Measurements from ENCODE around the gene DMBT1. TPM values are rescaled to one million over a fixed set of nuclear protein-coding genes. Genes with fewer than 3 reads are reported as not detected.

The DMBT1 gene
- total RNA-seq, 4 donors from 2014 or later, result 0.63 TPM; not detected in 3

GRCh38 chr10:122657729-122658128 is 97.2 kb downstream of the DMBT1 start:
- Histone ChIP-seq H3K9me3 (no peaks in the 10 kb centered on the region), H3K27ac (replicated peaks in 1 of 4) (no peak overlapping the region), H3K4me1 (no peaks in the 10 kb centered on the region), H3K4me3 (no peak overlapping the region), H3K36me3 (no peaks in the 10 kb centered on the region), H3K27me3 (peaks cover 0 to 12% (median 0%) of the 10 kb centered on the region in 4 donors)
- intact Hi-C loops (cut with DNase I), result no loop called here
- DNase-seq (ENCODE audit: extremely low spot score), result no peak
- no peak for TF ChIP-seq POLR2AphosphoS5 (IDR thresholded peaks at IDR 0.05)
- TF ChIP-seq, protein P1, sequence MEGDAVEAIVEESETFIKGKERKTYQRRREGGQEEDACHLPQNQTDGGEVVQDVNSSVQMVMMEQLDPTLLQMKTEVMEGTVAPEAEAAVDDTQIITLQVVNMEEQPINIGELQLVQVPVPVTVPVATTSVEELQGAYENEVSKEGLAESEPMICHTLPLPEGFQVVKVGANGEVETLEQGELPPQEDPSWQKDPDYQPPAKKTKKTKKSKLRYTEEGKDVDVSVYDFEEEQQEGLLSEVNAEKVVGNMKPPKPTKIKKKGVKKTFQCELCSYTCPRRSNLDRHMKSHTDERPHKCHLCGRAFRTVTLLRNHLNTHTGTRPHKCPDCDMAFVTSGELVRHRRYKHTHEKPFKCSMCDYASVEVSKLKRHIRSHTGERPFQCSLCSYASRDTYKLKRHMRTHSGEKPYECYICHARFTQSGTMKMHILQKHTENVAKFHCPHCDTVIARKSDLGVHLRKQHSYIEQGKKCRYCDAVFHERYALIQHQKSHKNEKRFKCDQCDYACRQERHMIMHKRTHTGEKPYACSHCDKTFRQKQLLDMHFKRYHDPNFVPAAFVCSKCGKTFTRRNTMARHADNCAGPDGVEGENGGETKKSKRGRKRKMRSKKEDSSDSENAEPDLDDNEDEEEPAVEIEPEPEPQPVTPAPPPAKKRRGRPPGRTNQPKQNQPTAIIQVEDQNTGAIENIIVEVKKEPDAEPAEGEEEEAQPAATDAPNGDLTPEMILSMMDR (IDR thresholded peaks at IDR 0.05), result no peak
- TF ChIP-seq EP300 (IDR thresholded peaks at IDR 0.05), result no peak
- TF ChIP-seq POLR2A (IDR thresholded peaks at IDR 0.05; ENCODE audit: low read depth), result no peak
- 43% methylated on average over 3 of the region's 3 CpGs for WGBS

DNA sequence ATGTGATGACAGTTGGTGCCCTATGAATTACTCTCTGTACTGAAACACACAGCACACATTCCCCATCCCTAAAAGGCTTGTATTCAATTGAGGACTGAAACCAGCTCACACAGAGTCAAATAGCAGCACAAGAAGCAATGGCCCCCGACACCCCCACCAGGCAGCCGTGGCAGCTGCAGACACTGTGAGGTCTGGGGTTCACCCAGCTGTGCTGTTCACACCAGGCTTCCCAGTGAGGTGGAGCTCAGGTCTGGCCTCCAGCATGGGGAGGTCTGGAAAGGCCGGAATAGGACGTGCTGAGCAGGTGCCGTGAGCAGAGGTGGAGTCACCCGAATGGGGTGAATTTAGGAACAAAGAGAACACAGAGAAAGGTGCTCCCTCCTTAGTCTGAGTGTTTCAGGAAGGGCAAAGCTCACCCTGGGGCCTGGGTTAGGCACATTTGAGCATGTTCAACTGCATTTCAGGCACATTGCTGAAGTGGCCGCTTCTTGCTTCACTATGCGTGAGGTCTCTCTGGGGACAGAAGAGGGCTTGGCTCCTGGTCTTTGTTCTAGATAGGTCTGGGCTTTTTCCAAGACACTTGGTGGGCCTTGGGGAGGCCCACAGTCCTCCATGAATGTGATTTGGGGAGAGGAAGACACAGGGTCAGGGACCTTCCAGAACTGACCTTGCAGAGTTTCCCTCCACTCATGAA is 97.9 kb downstream of the DMBT1 start:
- DNase-seq (ENCODE audit: extremely low spot score), result no peak
- intact Hi-C loops (cut with DNase I), result no loop called here
- no peak overlapping the region for H3K27ac ChIP-seq (replicated peaks in 1 of 4)
- H3K27me3 ChIP-seq, result peaks cover 0 to 12% (median 0%) of the 10 kb centered on the region in 4 donors
- H3K9me3 ChIP-seq, result no peaks in the 10 kb centered on the region
- no peak overlapping the region for H3K4me3 ChIP-seq
- WGBS, result 90% methylated on average over 7 of the region's 8 CpGs
- TF ChIP-seq EP300 (IDR thresholded peaks at IDR 0.05), result no peak
- TF ChIP-seq, protein P1 (IDR thresholded peaks at IDR 0.05), result no peak
- no peaks in the 10 kb centered on the region for H3K36me3 ChIP-seq
- H3K4me1 ChIP-seq, result no peaks in the 10 kb centered on the region

DNA sequence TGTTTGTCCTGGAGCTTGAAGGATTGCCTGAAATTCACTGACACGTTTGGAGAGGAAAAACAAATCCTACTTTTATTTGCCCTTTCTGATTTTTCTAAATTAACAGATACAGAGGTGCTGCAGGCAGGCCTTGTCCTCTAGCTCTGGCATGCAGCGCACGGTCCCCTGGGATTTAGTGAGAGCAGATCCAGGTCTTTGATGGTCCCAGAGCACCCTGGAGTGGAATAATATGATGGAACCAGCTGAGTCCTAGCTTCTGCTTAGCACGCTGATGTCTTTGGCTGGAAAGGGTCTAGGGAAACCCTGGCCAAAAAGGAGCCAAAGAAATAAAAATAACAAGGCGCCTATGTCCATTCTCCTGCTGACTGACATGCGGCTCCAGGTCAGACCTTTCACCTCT is 98.6 kb downstream of the DMBT1 start:
- Histone ChIP-seq H3K4me1 (no peaks in the 10 kb centered on the region), H3K36me3 (no peaks in the 10 kb centered on the region), H3K9me3 (no peaks in the 10 kb centered on the region), H3K4me3 (no peak overlapping the region), H3K27ac (replicated peaks in 1 of 4) (no peak overlapping the region), H3K27me3 (peaks cover 0 to 17% (median 0%) of the 10 kb centered on the region in 4 donors)
- TF ChIP-seq, protein P1 (IDR thresholded peaks at IDR 0.05), result no peak
- TF ChIP-seq POLR2AphosphoS5 (IDR thresholded peaks at IDR 0.05), result no peak
- TF ChIP-seq POLR2A (IDR thresholded peaks at IDR 0.05; ENCODE audit: low read depth), result no peak
- TF ChIP-seq EP300 (IDR thresholded peaks at IDR 0.05), result no peak
- intact Hi-C loops (cut with DNase I), result no loop called here
- no peak for DNase-seq (ENCODE audit: extremely low spot score)
- 73% methylated on average over 6 of the region's 6 CpGs for WGBS

DNA sequence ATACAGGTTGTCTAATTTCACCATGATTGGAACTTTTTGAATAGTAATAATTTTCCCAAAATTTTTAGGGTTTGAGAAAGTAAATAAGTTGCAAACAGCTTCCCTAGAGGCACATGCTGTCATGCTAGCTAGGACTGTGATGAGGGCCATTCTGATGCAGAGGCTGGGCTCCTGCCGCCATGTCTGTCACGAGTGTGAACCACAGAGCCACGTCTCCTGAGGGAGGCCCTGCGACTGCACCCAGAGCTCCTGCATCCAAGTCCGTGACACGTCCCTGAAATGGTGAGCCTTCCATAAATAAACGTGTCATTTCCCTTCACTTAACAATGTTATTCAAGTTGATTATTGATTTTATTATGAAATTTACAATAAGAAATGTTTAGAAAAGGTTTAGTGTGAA is 99.1 kb downstream of the DMBT1 start:
- 72% methylated on average over 7 of the region's 7 CpGs for WGBS
- intact Hi-C loops (cut with DNase I), result no loop called here
- Histone ChIP-seq H3K4me3 (no peak overlapping the region), H3K36me3 (no peaks in the 10 kb centered on the region), H3K9me3 (no peaks in the 10 kb centered on the region), H3K27me3 (peaks cover 0 to 23% (median 0%) of the 10 kb centered on the region in 4 donors), H3K27ac (replicated peaks in 1 of 4) (no peak overlapping the region), H3K4me1 (no peaks in the 10 kb centered on the region)
- no peak for TF ChIP-seq EP300 (IDR thresholded peaks at IDR 0.05)
- no peak for DNase-seq (ENCODE audit: extremely low spot score)

DNA sequence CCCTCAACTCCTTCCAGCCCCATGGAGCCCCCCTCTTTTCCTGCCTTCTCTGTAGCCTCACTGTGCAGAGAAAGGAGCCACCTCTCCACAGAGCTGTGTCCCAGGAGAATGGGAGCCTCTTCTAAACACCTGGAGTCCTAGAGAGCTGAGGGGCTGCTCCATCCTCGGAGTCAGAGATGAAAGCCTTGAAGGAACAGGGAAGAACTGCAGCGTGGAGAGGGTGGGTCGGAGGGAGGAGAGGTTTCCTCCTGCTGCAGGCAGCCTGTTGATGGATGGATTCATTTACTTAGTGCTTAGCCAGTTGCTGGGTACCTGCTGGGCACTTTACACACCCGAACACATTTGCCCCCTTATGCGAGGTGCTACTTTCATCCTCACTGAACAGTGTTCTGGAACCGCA is 100.1 kb downstream of the DMBT1 start:
- 64% methylated on average over 6 of the region's 6 CpGs for WGBS
- no peak overlapping the region for H3K27ac ChIP-seq (replicated peaks in 1 of 4)
- no peaks in the 10 kb centered on the region for H3K36me3 ChIP-seq
- H3K9me3 ChIP-seq, result no peaks in the 10 kb centered on the region
- TF ChIP-seq, protein P1 (IDR thresholded peaks at IDR 0.05), result no peak
- no peak for TF ChIP-seq EP300 (IDR thresholded peaks at IDR 0.05)
- TF ChIP-seq POLR2A (IDR thresholded peaks at IDR 0.05; ENCODE audit: low read depth), result no peak
- TF ChIP-seq POLR2AphosphoS5 (IDR thresholded peaks at IDR 0.05), result no peak
- H3K4me3 ChIP-seq, result no peak overlapping the region
- intact Hi-C loops (cut with DNase I), result no loop called here
- H3K4me1 ChIP-seq, result no peaks in the 10 kb centered on the region
- H3K27me3 ChIP-seq, result peaks cover 0 to 31% (median 0%) of the 10 kb centered on the region in 4 donors
- no peak for DNase-seq (ENCODE audit: extremely low spot score)
